Stimulated activated naive CD8-positive, alpha-beta T cell treated with anti-CD3 and anti-CD28 coated beads, Interleukin-15, Interleukin-2, amounts not matched to agents 100 U/mL and 50 U/mL, for 24 hours (primary cell): ENCODE data around the gene TPRN.

Experiments
- ATAC-seq: fragments of 150-1000 bp; cut with Tn5 transposase; one replicate; pipeline ENCODE4 v1.10.0; 2021
- DNase-seq: peaks from one replicate; pipeline ENCODE4 v3.0.0; 2021

The TPRN gene

GRCh38 chr9:137172901-137173795, 27.4 kb downstream of the TPRN start:
- DNase-seq: no peak
- no peak for ATAC-seq

GRCh38 chr9:137171149-137171900, 29.2 kb downstream of the TPRN start:
- no peak for DNase-seq
- ATAC-seq: no peak

GRCh38 chr9:137170486-137171148, 29.9 kb downstream of the TPRN start:
- ATAC-seq (no peak), DNase-seq (no peak)

- no peak for ATAC-seq
Observed at GRCh38 chr9:137169896-137170358, 30.6 kb downstream of the TPRN start, which contains the start of gene LRRC26. TSS of gene LRRC26 (minus strand) at chr9:137170051. CDS start at chr9:137169943, 108 bp downstream.

GRCh38 chr9:137168904-137169856, 31.4 kb downstream of the TPRN start:
- DNase-seq (no peak), ATAC-seq (no peak)

More at GRCh38 chr9:137169896-137170358, 30.6 kb downstream of the TPRN start, which contains the start of gene LRRC26:
- no peak for DNase-seq

GRCh38 chr9:137168573-137168903, 32.0 kb downstream of the TPRN start:
- no peak for ATAC-seq
- DNase-seq: peak; percentile 34

- ATAC-seq (no peak), DNase-seq (no peak)
Observed at GRCh38 chr9:137167747-137168572, 32.6 kb downstream of the TPRN start.

GRCh38 chr9:137167277-137167746, 33.2 kb downstream of the TPRN start:
- DNase-seq: no peak
- ATAC-seq: no peak

- no peak for ATAC-seq
- no peak for DNase-seq
Observed at GRCh38 chr9:137166380-137167229, 33.9 kb downstream of the TPRN start.

- DNase-seq: no peak
- no peak for ATAC-seq
Observed at GRCh38 chr9:137165250-137165836, 35.2 kb downstream of the TPRN start.

GRCh38 chr9:137164370-137165249, 35.9 kb downstream of the TPRN start:
- DNase-seq: no peak
- ATAC-seq: no peak

- DNase-seq: no peak
Observed at GRCh38 chr9:137163805-137164204, 36.7 kb downstream of the TPRN start.

GRCh38 chr9:137163365-137163715, 37.2 kb downstream of the TPRN start:
- no peak for ATAC-seq
- DNase-seq: no peak

More at GRCh38 chr9:137163805-137164204, 36.7 kb downstream of the TPRN start:
- ATAC-seq: no peak

GRCh38 chr9:137162505-137163364, 37.8 kb downstream of the TPRN start:
- no peak for ATAC-seq

GRCh38 chr9:137161558-137162486, 38.7 kb downstream of the TPRN start:
- no peak for ATAC-seq

More at GRCh38 chr9:137162505-137163364, 37.8 kb downstream of the TPRN start:
- DNase-seq: no peak

More at GRCh38 chr9:137161558-137162486, 38.7 kb downstream of the TPRN start:
- DNase-seq: no peak
